Measurements from ENCODE around the gene NKD1. TPM values are rescaled to one million over a fixed set of nuclear protein-coding genes. Genes with fewer than 3 reads are reported as not detected.

Gene NKD1
- polyA plus RNA-seq, 1 experiment, result 0.11 TPM

GRCh38 chr16:50587543-50587942, 39.3 kb downstream of the NKD1 start:
- TF ChIP-seq CTCF (IDR thresholded peaks at IDR 0.05; ENCODE audit: insufficient read depth, low read depth, low read length), result no peak
- DNase-seq (ENCODE audit: low read depth), result no peak
- H3K4me3 ChIP-seq (ENCODE audit: low read depth, low read length), result no peak overlapping the region
- peaks cover 4% of the 10 kb centered on the region for H3K27me3 ChIP-seq (ENCODE audit: control insufficient read depth, insufficient read depth, low read length)
- H3K36me3 ChIP-seq (ENCODE audit: control insufficient read depth, insufficient read depth, low read length), result no peaks in the 10 kb centered on the region
- CTCF ChIA-PET, result no interaction called here
- POLR2A ChIA-PET, result no interaction called here

GRCh38 chr16:50588276-50588675, 40.1 kb downstream of the NKD1 start:
- CTCF ChIA-PET, result interaction anchor here (1.2 kb wide), 1 partner anchor 81 kb away, joined by 3 read pairs; no protein-coding TSS in a partner anchor

GRCh38 chr16:50591209-50591608, 43.0 kb downstream of the NKD1 start:
- Histone ChIP-seq H3K4me3 (ENCODE audit: low read depth, low read length) (no peak overlapping the region), H3K27me3 (ENCODE audit: control insufficient read depth, insufficient read depth, low read length) (peaks cover 2% of the 10 kb centered on the region; the same call in 1 of the 2 replicates), H3K36me3 (ENCODE audit: control insufficient read depth, insufficient read depth, low read length) (no peaks in the 10 kb centered on the region)
- ChIA-PET POLR2A (no interaction called here), CTCF (interaction anchor here (1.0 kb wide), 1 partner anchor 54 kb away, joined by 4 read pairs; no protein-coding TSS in a partner anchor)
- no peak for DNase-seq (ENCODE audit: low read depth)
- no peak for TF ChIP-seq CTCF (IDR thresholded peaks at IDR 0.05; ENCODE audit: insufficient read depth, low read depth, low read length)

More at GRCh38 chr16:50588276-50588675, 40.1 kb downstream of the NKD1 start:
- H3K4me3 ChIP-seq (ENCODE audit: low read depth, low read length), result no peak overlapping the region
- TF ChIP-seq CTCF (IDR thresholded peaks at IDR 0.05; ENCODE audit: insufficient read depth, low read depth, low read length), result no peak
- H3K36me3 ChIP-seq (ENCODE audit: control insufficient read depth, insufficient read depth, low read length), result no peaks in the 10 kb centered on the region
- POLR2A ChIA-PET, result no interaction called here
- peaks cover 4% of the 10 kb centered on the region for H3K27me3 ChIP-seq (ENCODE audit: control insufficient read depth, insufficient read depth, low read length)
- DNase-seq (ENCODE audit: low read depth), result no peak

- DNase-seq (ENCODE audit: low read depth), result no peak
- POLR2A ChIA-PET, result no interaction called here
- no peak for TF ChIP-seq CTCF (IDR thresholded peaks at IDR 0.05; ENCODE audit: insufficient read depth, low read depth, low read length)
- no peaks in the 10 kb centered on the region for H3K27me3 ChIP-seq (ENCODE audit: control insufficient read depth, insufficient read depth, low read length)
- no peaks in the 10 kb centered on the region for H3K36me3 ChIP-seq (ENCODE audit: control insufficient read depth, insufficient read depth, low read length)
- no peak overlapping the region for H3K4me3 ChIP-seq (ENCODE audit: low read depth, low read length)
- CTCF ChIA-PET, result interaction anchor here (1.0 to 2.2 kb wide), 2 partner anchors 53 to 73 kb away, joined by 4 to 22 read pairs; no protein-coding TSS in a partner anchor
Measured at GRCh38 chr16:50591800-50592771, 43.9 kb downstream of the NKD1 start.

- no peaks in the 10 kb centered on the region for H3K36me3 ChIP-seq (ENCODE audit: control insufficient read depth, insufficient read depth, low read length)
- no peaks in the 10 kb centered on the region for H3K27me3 ChIP-seq (ENCODE audit: control insufficient read depth, insufficient read depth, low read length)
- no peak for DNase-seq (ENCODE audit: low read depth)
- ChIA-PET POLR2A (no interaction called here), CTCF (interaction anchor here (0.7 to 2.2 kb wide), 8 partner anchors 10 to 76 kb away, joined by 3 to 22 read pairs (median 3); no protein-coding TSS in a partner anchor)
- TF ChIP-seq CTCF (IDR thresholded peaks at IDR 0.05; ENCODE audit: insufficient read depth, low read depth, low read length), result no peak
- H3K4me3 ChIP-seq (ENCODE audit: low read depth, low read length), result no peak overlapping the region
Measured at GRCh38 chr16:50592996-50593395, 44.8 kb downstream of the NKD1 start.

Measured in BJ (cell line).